Activated T-helper 1 cell treated with Interleukin-2 at 50 U/mL for 16 hours (primary cell): ENCODE data around the gene PLAAT2.
"Not testable (repeated sequence)": the region's sequence is repeated elsewhere in the genome, so short reads cannot be mapped to it uniquely, and the experiment has no call there.

ENCODE experiments used
- DNase-seq: peaks from one replicate; pipeline ENCODE4 v3.0.0-alpha.2; 2020; ENCODE audit warnings: low read depth

Gene PLAAT2

DNA sequence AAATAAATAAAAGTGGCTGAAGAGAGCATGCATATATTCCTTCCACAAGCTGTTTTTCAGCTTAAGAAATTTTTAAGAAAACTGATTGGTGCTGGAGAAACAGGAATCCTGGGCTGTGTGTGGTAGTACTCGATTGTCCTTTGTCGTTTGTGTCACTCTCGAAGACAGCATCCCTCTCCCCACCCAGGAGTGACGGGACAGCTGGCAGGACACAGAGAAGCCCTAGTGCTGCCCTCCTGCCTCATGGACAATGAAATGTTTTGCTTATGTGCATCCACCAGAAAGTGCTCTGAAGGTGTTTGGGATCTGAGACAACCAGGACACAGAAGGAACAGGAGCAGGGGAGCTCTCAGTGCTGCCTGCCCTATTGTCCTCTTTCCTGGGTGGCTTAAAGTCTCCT lies 13.8 kb downstream of the PLAAT2 start:
- no peak for DNase-seq

DNA sequence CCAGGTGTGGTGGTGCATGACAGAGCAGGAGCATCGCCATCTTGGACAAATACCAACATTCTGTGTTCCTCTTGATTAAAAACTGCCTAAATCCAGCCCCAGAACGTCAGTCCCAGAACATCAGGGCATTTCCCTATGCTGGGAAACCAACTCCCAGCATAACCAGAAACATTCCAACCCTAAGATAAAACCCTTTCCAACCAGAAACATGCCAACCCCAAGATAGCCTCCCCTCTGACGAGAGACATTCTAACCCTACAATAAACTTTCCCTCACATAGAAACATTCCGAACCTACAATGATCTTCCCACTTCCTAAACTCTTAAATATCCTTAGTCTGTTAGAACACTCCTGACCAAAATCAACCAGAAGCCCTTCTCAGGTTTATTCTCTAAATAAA lies 15.0 kb downstream of the PLAAT2 start:
- DNase-seq: no peak

DNA sequence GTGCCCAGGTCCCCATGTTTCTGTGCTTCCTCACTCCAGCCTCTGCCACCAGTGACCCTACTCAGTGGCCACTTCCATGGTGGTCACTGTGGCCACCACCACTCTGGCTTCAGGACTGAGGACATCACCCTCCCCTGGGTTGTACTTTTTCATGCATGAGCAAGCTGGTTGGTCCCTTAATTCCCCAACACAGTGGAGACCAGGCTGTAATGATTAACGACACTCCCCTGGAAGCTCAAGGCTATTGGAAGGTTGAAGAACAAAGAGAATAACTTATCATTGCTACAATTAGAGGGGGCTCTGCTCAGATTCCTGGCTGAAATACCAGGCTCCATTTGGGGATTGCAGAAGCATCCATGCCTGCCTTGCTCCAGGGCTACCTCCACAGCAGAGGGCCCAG lies 16.1 kb downstream of the PLAAT2 start:
- DNase-seq: no peak

DNA sequence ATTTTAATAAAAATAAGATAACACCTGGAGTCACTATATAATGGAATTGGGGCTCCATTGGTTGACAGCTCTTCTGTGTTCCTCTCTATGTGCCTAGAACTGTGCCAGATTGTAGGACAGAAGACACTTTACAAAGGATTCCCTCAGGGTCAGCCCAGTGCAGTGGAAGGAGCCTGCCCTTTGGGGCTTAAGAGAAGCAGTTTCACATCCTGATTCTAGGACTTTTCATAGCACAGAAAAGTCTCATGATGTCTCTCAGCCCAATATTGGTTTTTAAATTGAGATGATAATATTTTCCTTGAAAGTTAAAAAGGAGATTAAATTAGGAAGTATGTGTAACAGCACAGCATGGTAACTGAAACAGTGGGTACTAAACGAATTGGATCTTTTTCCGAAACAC lies 19.5 kb downstream of the PLAAT2 start:
- DNase-seq: no peak

DNA sequence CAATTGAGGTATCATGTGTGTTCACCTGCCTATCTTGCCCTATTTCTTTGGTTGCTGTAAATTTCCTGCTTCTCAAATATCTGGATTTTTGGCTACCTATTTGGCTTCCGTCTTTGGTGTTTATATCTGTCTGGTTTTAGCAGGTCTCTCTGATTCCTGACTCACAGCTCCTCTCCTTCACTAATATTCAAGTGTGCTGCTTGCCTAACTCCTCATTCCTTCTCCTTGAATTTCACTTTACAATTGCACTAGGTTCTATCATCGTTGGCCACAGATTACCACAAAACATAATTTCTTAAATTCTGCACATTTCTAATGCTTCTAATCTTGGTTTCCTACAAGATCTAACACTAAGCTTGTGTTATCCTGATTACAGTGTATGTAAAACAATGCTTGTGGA lies 20.7 kb downstream of the PLAAT2 start:
- DNase-seq: not testable (repeated sequence)

DNA sequence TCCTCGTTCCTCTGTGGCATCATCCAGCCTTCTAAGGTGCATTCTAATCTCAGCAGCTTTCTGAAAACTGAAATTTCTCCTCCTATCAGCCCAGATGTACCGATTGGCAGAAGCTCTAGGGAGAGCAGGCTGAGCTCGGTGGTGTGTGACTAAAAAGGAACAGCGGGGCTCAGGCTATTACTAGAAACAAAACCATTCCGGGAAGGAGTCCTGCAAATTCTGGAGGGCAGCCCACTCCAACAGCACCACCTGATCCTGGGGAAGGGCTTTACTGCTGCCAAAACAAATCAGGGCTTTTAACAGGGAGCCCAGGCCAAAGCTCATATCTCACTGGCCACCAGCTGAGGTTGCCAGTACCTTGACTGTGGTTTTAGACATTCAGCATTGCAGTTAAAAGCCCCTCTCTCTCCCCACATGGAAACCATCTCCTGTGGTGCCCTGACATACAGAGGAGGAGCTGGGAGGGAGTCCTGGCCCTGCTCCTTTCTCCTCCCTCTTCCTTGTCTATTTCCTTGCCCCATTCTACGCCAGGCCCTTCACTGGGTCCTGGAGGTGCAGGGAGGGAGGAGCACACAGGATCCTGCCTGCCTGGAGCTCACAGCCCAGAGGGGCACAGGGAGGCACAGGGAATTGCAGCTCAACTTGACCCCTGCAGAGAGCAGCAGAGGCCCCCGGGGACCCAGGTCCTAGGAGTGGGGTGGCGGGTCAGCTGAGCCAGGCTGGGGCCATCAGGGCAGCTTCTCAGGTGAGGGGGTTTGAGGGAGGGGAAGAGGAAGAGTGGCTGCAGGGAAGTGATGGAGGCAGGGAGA lies 25.7 kb downstream of the PLAAT2 start:
- no peak for DNase-seq

DNA sequence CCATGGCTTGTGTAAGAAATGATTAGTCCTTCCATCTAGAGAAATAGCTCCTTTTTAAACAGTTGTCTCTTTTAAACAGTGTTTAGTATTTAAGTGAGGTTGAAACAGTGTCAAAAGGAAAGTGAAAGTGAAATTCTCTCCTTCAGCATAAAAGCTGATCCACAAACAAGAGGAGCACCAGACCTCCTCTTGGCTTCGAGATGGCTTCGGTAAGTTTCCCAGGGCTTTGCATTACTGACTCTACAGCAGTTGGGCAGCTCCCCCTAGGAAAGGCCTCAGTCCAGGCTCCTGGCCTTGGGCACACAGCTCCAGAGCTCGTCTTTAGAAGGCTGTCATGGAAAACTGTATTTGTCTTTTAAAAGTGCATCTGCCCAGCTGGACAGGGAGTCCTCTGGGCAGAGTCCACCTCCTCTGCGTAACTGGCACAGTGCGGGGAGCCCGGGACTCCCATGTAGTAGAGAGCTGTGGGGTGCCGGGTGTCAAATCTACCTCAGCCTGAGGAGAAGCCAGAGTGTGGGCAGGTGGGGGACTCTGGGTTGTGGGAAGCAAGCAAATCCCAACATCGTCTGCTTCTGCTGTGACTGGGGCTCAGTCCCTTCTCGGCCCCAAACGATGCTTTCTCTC lies 26.4 kb downstream of the PLAAT2 start, which contains the start of gene PLAAT4:
Gene PLAAT4 (plus strand): TSS at position 140 of the 624 bp plus-strand sequence. CDS start 61 bp downstream, at position 201.
- no peak for DNase-seq

DNA sequence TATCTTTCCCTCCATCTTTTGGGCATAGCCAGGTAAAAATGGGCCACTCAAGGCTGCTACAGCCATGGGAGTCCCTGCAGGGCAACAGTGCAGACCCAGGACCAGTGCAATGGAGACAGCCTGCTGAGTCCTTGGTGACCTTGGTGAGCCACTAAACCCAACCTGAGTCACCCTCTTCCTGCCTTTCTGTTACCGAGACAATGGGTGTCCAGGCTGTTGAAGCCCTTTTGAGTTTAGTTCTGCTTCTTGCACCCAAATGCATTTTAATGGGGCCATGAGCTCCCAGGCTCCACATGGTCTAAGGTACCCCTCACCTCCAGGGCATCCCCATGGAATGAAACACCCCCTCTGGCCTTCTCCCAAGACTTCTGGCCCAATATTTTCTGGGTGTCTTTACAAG lies 27.4 kb downstream of the PLAAT2 start:
- DNase-seq: no peak

DNA sequence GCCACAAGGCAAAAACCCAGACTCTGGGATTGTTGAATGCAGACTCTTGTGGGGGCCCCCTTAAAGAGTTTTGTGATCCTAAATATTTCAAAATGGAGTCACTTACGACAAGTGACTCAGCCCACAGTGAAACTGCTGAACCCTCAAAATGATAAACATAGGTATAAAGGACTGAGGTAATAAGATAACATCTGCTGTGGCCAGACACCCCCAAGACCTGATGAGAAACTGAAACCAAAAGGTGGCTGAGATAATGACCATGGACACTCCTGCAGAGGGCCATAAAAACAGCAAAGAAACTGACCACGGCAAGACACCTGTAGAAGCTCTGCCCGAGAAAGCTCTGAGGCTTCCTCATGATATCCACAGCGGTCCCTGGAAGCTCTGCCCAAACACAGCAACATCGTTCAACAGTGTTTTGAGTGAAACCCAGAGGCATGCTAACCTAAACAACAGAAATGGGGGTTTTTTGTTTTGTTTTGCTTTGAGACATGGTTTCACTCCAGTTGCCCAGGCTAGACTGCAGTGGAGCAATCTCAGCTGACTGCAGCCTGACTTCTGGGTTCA lies 28.2 kb downstream of the PLAAT2 start:
- no peak for DNase-seq

DNA sequence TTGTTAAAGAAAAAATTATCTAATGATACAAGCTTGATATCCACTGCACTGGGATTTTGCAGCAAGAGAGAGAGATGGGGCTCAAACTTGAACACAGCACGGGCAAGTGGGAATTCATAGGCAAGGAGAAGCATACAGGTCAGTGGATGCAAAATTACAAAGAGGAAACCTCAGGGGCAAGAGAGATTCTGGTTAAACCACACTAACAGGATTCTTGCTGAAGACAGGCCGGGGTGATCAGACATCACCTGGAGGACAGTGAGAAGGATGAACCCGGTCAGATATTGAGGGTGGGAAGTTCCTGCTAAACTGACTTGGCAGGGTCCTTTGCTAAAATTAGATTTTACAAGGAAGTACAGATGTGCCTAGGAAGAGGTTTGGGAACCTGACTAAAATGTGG lies 29.1 kb downstream of the PLAAT2 start:
- DNase-seq: no peak

DNA sequence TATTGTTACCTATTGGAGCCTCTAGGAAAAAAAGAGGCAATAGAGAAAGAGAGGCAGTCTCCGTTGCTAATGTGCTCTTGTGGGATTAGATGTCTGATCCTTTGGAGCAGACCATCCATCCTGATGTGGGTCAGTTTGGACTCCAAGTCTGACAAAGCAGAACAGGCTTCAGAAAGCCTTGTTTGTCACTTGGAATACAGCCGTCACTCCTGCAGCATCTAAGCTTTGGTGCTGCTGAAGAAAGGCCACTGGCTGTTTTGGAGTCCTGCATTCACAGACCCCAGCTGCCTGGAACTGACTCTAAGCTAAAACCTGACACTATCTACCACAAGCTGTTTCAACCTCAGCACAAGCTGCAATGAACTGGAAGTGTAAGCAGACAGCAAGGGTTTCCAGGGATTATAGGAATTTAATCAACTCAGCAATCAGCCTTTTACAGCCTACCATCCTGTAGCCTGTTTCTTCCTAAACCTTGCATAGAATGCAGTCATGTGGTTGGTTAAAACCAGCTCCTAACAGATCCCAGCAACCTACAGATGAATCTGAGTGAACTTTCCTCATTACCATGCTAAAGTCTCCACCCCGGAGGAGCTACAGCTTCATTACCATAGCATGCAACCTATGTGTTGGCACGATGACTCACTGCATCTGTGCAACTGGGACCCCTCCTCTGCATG lies 30.2 kb downstream of the PLAAT2 start:
- no peak for DNase-seq

DNA sequence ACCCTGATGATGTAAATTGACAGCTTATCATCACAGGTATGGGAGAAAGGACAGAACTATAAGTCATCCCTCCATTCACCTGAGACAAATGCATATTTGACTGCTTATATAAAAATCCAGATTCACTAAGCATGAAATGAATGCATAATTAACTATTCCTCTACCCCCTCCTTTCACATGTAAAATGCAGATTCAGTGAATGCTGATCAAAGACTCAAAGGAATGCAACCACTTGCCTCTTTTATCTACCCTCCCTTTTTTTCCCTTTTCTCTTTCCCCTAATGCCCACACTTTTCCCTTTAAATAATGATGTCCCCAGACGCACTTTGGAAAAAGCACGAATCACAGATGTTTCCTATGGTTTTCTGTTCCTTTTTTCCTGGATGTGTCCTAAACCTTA lies 31.1 kb downstream of the PLAAT2 start:
- no peak for DNase-seq

DNA sequence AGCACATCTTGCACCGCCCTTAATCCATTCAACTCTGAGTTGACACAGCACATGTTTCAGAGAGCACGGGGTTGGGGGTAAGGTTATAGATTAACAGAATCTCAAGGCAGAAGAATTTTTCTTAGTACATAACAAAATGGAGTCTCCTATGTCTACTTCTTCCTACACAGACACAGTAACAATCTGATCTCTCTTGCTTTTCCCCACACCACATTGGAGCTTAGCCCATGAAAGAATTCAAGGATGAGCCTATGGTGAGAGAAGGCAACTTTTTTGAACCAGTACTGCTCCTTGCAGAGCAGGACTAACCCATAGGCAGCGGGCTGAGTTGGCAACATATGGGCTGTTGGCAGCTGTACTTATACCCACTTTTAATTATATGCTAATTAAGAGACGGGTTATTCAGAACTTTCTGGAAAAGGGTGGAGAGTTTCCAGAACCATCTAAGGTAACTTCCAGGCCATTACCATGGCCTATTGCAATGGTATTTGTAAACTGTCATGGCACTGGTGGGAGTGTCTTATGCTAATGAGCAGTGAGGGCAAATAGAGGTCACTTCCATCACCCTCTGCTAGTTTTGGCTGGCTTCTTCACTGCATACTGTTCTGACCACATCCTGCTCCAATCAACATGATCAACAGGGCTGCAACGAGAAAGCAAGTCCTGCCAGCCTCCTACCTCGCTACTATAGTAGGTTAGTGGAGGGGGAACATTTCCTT lies 31.9 kb downstream of the PLAAT2 start:
- peak; percentile 41 for DNase-seq

DNA sequence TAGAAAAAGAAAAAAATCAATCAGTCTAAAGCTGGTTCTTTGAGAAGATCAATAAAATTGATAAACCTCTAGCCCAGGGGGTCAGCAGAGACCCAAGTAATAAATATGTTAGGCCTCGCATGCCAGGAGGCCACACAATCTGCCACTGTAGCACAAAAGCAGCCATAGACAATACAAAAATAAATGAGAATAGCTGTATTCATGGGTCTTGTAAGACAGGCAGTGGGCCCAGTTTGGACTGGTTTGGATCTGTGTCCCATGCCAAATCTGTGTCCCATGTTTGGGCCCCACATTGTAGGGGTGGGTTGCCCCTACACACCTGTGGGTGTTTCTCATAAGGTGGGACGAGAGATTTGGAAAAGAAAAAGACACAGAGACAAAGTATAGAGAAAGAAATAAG lies 33.2 kb downstream of the PLAAT2 start:
- no peak for DNase-seq

DNA sequence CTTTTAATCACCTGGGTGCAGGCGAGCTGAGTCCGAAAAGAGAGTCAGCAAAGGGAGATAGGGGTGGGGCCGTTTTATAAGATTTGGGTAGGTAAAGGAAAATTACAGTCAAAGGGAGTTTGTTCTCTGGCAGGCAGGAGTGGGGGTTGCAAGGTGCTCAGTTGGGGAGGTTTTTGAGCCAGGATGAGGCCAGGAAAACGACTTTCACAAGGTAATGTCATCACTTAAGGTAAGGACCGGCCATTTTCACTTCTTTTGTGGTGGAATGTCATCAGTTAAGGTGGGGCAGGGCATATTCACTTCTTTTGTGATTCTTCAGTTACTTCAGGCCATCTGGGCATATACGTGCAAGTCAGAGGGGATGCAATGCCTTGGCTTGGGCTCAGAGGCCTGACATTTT lies 33.8 kb downstream of the PLAAT2 start:
- DNase-seq: not testable (repeated sequence)

DNA sequence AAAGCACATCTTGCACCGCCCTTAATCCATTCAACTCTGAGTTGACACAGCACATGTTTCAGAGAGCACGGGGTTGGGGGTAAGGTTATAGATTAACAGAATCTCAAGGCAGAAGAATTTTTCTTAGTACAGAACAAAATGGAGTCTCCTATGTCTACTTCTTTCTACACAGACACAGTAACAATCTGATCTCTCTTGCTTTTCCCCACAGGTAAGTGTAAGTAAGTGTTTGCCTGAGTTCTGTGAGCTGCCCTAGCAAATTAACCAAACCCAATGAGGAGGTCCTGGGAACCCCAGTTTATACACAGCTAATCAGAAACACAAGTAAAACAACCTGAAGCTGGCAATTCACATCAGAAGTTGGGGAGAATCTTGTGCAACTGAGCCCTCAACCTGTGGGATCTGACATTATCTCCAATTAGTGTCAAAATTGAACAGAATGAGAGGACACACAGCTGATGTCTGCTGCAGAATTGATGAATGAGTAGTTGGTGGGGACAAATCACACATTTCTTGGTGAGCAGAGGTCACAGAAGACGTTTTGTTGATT lies 34.4 kb downstream of the PLAAT2 start:
- DNase-seq: not testable (repeated sequence)

DNA sequence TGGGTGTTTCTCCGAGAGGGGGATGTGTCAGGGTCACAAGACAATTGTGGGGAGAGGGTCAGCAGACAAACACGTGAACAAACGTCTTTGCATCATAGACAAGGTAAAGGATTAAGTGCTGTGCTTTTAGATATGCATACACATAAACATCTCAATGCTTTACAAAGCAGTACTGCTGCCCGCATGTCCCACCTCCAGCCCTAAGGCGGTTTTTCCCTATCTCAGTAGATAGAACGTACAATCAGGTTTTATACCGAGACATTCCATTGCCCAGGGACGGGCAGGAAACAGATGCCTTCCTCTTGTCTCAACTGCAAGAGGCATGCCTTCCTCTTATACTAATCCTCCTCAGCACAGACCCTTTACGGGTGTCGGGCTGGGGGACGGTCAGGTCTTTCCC lies 35.0 kb downstream of the PLAAT2 start:
- not testable (repeated sequence) for DNase-seq

DNA sequence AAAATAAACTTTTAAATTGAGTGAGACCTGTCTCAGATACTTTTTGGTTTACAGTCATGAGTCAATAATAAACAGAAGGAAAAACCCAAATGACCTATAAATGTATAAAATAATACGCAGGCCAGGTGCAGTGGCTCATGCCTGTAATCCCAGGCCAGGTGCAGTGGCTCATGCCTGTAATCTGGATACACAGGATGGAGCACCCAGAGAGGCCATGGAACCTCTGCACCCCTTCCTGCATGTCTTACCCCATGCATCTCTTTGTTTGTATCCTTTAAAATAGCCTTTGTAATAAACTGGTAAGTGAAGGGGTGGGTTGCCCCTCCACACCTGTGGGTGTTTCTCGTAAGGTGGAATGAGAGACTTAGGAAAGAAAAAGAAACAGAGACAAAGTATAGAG lies 35.5 kb downstream of the PLAAT2 start:
- no peak for DNase-seq

DNA sequence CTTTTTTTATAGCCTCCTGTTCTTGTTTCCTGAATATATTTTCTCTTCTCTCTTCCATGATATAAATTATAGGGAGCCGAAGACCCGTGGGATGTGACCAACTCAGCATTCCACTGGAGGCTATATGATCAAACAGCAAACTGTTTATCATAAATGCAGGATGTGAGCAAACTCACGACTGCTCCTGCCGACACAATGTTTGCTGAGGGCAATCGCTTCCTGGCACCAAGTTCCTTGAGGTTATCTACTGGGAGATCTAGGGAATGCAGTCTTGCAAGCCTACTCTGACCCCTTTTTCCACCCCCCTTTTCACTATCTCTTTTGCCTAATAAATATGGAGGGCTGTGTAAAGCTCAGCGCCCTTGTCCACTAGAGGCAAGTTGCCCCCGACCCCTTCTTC lies 40.0 kb downstream of the PLAAT2 start:
- DNase-seq: no peak

DNA sequence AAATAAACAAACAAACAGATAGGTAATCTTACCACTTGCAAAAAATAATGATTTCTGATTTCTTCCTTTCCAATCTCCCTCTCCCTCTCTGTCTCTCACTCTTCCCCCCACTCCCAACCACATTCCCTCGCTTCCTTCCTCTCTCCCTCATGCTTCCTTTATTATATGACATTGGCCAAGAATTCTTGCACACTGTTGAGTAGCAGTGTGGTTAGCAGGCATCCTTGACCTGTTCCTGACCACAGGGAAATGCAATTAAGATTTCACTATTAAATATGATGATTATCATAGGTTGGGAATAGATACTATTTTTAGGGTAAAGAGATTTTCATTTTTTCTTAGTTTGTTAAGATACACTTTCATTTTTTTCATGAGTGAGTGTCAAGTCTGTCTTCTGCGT lies 41.3 kb downstream of the PLAAT2 start:
- DNase-seq: no peak

DNA sequence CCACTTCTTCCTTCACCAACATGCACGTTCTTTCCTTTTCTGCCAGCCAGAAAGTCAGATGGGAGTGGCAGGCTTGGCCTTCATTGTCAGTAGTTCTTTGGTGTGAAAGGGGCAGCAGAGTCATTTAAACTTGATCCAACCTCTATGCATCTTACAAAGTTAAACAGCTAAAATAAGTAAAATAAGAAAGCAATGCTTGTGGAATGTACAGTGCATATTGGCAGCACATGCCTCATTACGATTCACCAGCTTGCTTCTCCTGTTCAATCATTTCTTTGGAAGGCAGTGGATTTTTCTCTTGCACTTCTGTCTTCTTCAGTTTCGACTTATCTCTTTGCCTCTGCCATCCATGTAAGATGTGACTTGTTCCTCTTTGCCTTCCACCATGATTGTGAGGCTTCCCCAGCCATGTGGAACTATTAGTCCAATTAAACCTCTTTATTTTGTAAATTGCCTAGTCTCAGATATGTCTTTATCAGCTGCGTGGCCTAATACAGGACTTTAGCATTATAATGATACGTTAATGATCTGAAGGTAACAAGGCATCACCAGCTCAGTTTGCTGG lies 42.5 kb downstream of the PLAAT2 start:
- no peak for DNase-seq

DNA sequence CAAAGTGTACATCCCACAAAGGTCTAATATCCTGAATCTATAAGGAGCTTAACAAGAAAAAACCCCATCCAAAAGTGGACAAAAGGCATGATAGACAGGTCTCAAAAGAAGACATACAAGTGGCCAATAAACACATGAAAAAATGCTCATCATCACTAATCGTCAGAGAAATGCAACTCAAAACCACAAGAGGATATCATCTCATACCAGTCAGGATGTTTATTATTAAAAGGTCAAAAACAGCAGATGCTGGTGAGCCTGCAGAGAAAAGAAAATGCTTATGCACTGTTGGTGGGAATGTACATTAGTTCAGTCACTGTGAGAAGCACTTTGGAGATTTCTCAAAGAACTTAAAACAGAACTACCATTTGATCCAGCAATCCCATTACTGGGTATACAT lies 44.6 kb downstream of the PLAAT2 start:
- DNase-seq: no peak
